ENCODE measurements around the gene TMEM108. TPM values are rescaled to one million over a fixed set of nuclear protein-coding genes. Genes with fewer than 3 reads are reported as not detected.

Gene TMEM108
- total RNA-seq, 1 experiment from 2014 or later = not detected

GRCh38 chr3:133440652-133441051 is 402.5 kb downstream of the TMEM108 start:
- BruUV-seq (replicated peaks) = no TSS peak
- Mint-ChIP-seq H3K9me3 (ENCODE audit: unreplicated experiment) (no peaks in the 10 kb centered on the region), H3K27ac (ENCODE audit: unreplicated experiment) (no peak overlapping the region), H3K4me3 (ENCODE audit: unreplicated experiment) (no peak overlapping the region), H3K4me1 (ENCODE audit: low read depth, unreplicated experiment) (peaks cover 21% of the 10 kb centered on the region), H3K27me3 (ENCODE audit: insufficient read depth, unreplicated experiment) (no peaks in the 10 kb centered on the region), H3K36me3 (ENCODE audit: insufficient read depth, unreplicated experiment) (peaks cover 5% of the 10 kb centered on the region)
- no peak for TF ChIP-seq CTCF (IDR thresholded peaks at IDR 0.05; ENCODE audit: insufficient read depth in 1 of 2, low read depth in 1 of 2, low read length in 1 of 2, severe bottlenecking in 1 of 2, unreplicated experiment in 1 of 2)
- no peak for DNase-seq
- H3K4me3 ChIP-seq (ENCODE audit: low read depth, low read length) = no peak overlapping the region
- H3K4me1 ChIP-seq = 0 out of 2 replicates have a peak, but pooled peaks cover 3% of the 10 kb centered on the region
- H3K36me3 ChIP-seq (ENCODE audit: control insufficient read depth, insufficient read depth, low read length) = no peaks in the 10 kb centered on the region
- ChIA-PET CTCF (no interaction called here), POLR2A (no interaction called here)
- intact Hi-C loops (cut with micrococcal nuclease; ENCODE audit: unreplicated experiment) = loop anchor here (5.0 kb wide), 1 partner anchor 37 kb away; no protein-coding TSS in a partner anchor
- H3K9me3 ChIP-seq = no peaks in the 10 kb centered on the region
- no peaks in the 10 kb centered on the region for H3K27me3 ChIP-seq (replicated peaks; ENCODE audit: control insufficient read depth, insufficient read depth, low read length)

GRCh38 chr3:133441867-133442270 is 403.7 kb downstream of the TMEM108 start:
- Histone ChIP-seq H3K4me1 (0 out of 2 replicates have a peak, but pooled peaks cover 3% of the 10 kb centered on the region), H3K36me3 (ENCODE audit: control insufficient read depth, insufficient read depth, low read length) (no peaks in the 10 kb centered on the region), H3K27me3 (replicated peaks; ENCODE audit: control insufficient read depth, insufficient read depth, low read length) (no peaks in the 10 kb centered on the region), H3K9me3 (no peaks in the 10 kb centered on the region), H3K4me3 (ENCODE audit: low read depth, low read length) (no peak overlapping the region)
- CTCF ChIA-PET = interaction anchor here (0.6 kb wide), 1 partner anchor 109 kb away, joined by 6 read pairs; no protein-coding TSS in a partner anchor
- no peaks in the 10 kb centered on the region for H3K9me3 Mint-ChIP-seq (ENCODE audit: unreplicated experiment)
- DNase-seq = no peak
- no TSS peak for BruUV-seq (replicated peaks)
- H3K27ac Mint-ChIP-seq (ENCODE audit: unreplicated experiment) = no peak overlapping the region
- intact Hi-C loops (cut with micrococcal nuclease; ENCODE audit: unreplicated experiment) = loop anchor here (5.0 kb wide), 1 partner anchor 35 kb away; no protein-coding TSS in a partner anchor
- H3K4me1 Mint-ChIP-seq (ENCODE audit: low read depth, unreplicated experiment) = peaks cover 21% of the 10 kb centered on the region
- no peaks in the 10 kb centered on the region for H3K27me3 Mint-ChIP-seq (ENCODE audit: insufficient read depth, unreplicated experiment)
- H3K36me3 Mint-ChIP-seq (ENCODE audit: insufficient read depth, unreplicated experiment) = peaks cover 5% of the 10 kb centered on the region
- no peak overlapping the region for H3K4me3 Mint-ChIP-seq (ENCODE audit: unreplicated experiment)
- POLR2A ChIA-PET = no interaction called here
- TF ChIP-seq CTCF (IDR thresholded peaks at IDR 0.05; ENCODE audit: insufficient read depth in 1 of 2, low read depth in 1 of 2, low read length in 1 of 2, severe bottlenecking in 1 of 2, unreplicated experiment in 1 of 2) = no peak

- Mint-ChIP-seq H3K27ac (ENCODE audit: unreplicated experiment) (no peak overlapping the region), H3K36me3 (ENCODE audit: insufficient read depth, unreplicated experiment) (peaks cover 5% of the 10 kb centered on the region), H3K4me3 (ENCODE audit: unreplicated experiment) (no peak overlapping the region), H3K4me1 (ENCODE audit: low read depth, unreplicated experiment) (peaks cover 17% of the 10 kb centered on the region), H3K27me3 (ENCODE audit: insufficient read depth, unreplicated experiment) (no peaks in the 10 kb centered on the region), H3K9me3 (ENCODE audit: unreplicated experiment) (no peaks in the 10 kb centered on the region)
- no peak for DNase-seq
- POLR2A ChIA-PET = no interaction called here
- no TSS peak for BruUV-seq (replicated peaks)
- Histone ChIP-seq H3K4me3 (ENCODE audit: low read depth, low read length) (no peak overlapping the region), H3K36me3 (ENCODE audit: control insufficient read depth, insufficient read depth, low read length) (no peaks in the 10 kb centered on the region), H3K9me3 (no peaks in the 10 kb centered on the region), H3K27me3 (replicated peaks; ENCODE audit: control insufficient read depth, insufficient read depth, low read length) (no peaks in the 10 kb centered on the region), H3K4me1 (0 out of 2 replicates have a peak, but pooled peaks cover 3% of the 10 kb centered on the region)
- TF ChIP-seq CTCF (IDR thresholded peaks at IDR 0.05; ENCODE audit: insufficient read depth in 1 of 2, low read depth in 1 of 2, low read length in 1 of 2, severe bottlenecking in 1 of 2, unreplicated experiment in 1 of 2) = no peak
- intact Hi-C loops (cut with micrococcal nuclease; ENCODE audit: unreplicated experiment) = loop anchor here (5.0 kb wide), 1 partner anchor 35 kb away; no protein-coding TSS in a partner anchor
- CTCF ChIA-PET = no interaction called here
Observed at GRCh38 chr3:133442518-133442917, 404.3 kb downstream of the TMEM108 start.

All from Caco-2 (cell line).